DMS153 treated with DMSO at 0.1 percent for 48 hours (cell line): Measurements from ENCODE around the gene FGGY.

Source experiments
- DNase-seq: peaks from one replicate; lab custom pipeline; 2025; ENCODE audit not compliant: unreplicated experiment; lab: John Stamatoyannopoulos, UW

FGGY gene

DNA sequence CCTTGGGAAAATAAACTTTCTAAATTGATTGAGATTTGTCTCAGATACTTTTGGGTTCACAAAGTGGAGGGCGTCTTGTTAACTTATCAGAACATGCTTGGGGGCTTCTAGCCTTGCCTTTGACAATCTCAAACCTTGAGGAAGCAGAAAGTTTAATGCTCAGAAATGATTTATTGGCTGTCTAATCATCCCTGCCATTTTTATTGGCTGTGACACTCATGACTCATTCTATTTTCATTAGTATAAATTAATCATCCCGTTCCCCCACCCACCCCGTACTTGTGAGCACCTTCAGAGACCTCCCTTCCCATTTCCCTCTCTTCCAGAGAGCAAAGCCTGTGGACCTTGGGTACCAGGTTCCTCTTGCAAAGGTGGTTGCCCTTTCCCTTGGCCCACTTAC lies 87.1 kb downstream of the FGGY start:
- no peak for DNase-seq

DNA sequence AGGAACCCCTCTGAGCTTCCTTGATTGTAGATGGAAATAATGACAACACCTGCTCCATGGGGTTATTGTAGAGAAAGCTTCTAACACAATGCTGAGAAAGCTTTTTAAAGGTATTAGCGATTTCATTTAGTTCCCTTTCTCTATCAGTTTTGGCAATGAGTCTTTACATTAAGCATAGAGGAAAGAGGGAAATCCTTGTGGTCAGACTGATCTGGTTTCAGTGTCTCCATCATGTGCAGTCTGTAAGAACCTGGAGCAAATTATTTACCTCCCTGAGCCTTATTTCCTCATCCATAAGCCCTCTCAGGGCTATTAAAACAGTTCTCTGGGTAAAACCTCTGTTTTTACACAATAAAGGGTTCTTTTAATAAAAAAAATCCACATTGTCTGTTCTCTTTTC lies 87.5 kb downstream of the FGGY start:
- DNase-seq, result no peak

DNA sequence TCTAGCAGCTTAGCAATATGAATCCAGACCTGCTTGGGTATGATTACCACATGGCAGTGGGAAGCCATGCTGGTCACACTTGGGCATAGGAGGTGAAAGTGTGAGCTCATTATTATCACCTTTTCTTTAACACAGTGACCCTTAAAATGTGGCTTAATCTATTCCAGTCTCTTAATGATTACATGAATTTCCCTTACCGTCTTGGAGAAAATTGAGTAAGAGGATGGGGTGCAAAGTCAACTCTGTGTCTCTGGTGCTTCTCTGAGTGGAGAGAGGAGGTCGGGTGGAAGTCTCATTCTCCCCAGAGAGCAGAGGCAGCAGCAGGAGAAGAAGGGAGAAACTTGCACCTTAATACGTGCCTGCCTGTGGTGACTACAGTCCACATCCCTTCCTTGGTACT lies 91.3 kb downstream of the FGGY start:
- no peak for DNase-seq

DNA sequence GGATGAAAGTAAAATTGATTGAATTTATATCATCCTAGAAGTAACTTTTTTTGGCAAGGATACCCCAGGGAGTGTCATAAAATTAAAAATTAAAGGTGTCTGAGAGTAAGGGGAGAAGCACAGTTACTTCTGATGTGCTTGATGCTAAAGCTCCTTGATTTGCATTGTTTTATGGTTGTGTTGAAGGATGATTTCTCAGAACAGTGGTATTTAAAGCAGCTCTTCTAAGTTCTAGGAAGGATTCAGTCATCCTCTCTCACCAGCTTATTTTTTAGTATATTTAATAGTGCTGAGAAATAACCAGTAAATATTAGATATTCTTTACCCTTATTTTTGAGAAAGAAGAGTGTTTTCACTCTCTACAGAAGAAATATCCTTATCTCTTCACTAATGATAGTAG lies 93.0 kb downstream of the FGGY start:
- no peak for DNase-seq

DNA sequence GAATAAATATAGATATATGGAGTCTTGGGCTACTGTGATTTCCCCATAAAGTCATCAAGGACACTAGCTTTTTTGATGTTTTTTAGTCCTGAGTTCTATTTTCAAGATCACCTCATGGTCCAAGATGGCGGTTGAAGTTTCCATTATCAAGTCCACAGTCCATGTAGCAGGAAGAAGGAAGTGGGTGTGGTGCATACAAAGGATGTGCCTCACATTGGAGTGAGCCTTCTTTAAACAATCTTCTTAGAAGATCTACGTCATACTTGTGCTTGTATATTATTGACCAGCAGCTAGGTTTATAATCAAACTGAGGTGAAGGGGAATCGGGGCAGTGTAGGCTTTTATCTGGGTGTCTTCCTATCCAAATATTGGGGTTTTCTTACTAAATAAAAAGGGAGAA lies 93.4 kb downstream of the FGGY start:
- no peak for DNase-seq

DNA sequence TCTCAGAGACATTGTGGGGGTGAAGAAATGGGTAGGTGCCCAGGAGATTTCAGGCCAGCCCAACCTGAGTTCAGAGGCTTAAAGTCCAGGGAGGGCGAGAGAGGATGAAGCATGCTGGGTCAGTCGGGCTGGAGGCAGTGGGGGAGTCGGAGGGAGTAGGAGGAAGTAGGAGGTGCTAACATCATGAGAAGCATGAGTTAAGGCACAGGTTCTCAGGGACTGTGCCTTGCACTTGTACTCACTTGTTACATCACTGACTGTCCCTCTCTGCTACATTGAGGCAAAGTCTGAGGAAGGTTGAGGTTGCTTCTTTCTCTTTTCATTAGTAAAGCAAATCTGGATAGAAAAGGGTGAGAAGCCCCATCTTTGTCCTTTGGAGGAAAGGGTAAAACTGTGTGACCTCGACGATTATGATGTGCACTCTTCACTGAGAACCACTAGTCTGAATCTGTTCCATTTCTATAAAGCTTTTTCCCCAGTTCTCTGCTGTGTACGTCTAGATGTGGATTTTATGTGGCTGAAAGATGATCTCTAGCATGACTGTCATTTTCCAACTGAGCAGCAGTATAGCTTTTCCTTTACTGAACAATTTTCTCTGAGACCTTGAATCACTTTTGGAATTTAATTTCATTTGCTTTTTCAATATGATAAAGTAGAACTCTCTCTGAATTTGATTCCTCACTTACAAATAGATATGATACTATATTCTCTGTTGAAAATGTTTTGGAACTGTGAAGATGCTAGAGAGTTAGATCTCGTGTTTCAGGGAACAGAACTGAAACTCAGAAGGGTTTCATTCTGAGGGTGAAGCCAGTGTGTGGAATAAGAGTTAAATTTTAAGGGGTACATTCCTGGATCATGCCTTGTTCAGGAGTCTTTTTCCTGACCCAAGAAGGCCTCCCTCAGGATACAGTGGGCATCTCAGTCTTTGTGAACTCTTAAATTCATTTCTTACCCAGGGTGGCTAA lies 94.6 kb downstream of the FGGY start:
- no peak for DNase-seq

DNA sequence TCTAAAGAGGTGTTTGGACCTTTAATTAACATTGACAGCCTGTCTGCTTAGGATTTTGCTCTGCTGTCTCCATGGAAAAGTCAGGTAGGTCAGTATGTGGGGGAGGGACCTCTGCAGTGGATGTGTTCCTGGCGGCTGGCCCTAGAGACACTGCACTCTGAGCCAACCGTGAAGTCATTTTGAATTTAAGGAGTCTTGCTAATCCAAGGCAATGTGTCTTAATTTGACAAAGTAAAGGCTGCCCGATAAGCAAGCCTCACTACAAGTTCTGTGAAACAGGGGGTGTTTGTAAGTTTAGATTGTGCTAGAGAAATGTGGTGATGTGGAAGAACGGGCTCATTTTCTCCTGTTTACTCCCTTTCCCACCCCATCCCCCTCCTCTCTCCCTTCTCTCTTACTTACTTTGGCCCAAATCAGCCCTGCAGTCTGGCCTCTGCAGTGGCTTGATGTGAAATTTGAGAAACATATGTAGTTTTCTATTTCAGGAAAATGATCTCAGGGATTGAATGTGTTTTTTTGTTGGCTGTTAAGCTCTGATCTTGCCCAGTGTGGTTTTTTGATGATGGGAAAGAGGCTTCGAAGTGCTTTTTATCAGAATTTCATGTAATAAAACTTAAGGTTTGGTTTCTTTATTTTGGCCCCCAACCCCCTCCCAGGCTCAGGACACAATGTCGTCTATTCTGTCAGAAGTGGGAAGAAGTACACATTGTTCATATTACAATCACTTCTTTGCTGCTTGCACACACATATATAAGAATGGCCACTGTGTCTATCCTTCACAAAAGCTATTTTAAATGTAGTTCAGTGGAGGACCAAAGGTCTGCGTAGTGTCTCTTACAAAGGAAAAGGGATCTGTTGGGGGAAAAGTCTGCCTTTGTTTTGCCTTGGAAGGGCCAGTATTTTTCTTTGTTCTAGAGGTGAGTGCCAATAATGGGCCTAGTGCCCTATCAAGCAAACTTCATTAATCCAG lies 96.6 kb downstream of the FGGY start:
- peak; percentile 35 for DNase-seq

DNA sequence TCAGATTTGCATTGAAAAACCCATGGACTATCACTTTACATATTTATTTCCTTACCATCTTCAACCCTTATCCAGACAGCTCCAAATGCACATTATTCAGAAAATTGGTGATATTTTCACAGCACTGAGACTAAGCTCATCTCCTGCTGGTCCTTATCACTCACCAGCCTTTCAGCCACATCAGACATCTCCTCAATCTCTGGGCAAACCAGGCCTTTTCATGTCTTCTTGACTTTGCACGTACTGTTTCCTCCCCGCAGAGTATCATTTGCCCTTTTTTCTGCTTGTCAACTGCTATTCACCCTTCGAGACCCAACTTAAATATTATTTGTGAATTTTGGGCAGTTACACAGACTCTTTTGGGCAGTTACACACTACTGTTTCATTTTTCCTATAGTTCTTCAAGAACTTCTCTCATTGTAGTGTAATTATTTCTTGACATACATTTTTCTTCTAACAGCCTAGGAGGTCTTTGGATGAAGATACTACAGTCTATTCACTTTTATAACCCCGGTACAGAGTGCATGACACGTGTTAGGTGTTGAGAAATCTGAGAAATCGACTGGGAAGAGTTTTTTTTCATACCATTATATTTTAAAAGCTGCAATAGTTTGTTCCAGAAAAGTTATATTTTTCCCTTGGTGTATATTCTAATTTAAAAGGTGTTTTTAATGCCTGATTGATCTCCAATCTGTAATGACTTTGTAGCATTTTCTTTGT lies 98.0 kb downstream of the FGGY start:
- no peak for DNase-seq

DNA sequence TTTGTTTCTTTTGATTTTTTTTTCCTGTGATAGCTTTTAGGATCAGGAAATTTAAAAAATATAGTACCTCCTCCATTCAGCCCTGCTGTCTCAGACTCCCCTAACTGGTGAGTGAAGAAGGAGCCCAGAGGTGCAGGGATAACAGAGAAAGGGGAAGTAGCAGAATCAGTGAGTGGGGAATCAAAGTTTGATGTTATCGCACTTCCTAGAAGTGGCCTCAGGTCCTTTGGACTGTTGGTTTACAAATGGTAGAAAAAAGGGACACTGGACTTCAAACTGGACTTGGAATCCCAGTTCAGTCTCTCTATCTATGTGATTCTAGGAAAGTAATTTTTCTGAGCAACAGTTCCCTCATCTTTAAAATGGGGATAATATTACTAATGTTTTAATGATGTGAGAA lies 99.5 kb downstream of the FGGY start:
- DNase-seq, result no peak

DNA sequence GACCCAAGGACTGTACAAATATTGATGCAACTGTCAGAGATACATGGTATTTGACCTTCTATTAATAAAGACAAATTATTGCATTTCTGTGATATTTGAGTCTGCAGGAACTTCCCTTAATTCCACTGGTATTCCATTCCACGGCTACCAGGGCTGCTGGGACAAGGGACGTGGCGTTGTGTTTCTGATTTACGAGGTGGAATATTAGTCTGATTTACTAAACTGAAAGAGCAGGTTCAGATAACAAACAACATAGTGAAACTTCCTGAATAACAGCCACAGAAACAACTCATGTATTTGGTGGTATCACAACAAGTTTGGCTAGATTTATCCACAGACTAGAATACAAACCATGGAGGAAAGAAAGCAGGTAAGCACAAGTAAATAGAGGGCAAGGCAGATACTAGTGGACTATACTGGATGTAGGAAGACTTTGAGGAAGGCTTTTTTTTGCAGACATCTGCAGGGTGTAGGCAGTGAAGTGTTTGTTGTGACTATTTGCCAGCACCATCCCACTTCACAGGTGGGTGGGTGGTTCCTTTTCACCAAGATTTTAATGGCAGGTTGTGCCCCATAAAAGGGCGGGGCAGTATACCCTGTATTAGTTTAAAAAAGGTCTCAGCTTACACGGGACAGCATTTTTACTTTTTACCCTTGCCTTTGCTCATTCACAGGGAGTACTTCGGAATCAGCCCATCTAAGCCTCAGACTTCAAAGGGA lies 100.4 kb downstream of the FGGY start:
- DNase-seq, result no peak

DNA sequence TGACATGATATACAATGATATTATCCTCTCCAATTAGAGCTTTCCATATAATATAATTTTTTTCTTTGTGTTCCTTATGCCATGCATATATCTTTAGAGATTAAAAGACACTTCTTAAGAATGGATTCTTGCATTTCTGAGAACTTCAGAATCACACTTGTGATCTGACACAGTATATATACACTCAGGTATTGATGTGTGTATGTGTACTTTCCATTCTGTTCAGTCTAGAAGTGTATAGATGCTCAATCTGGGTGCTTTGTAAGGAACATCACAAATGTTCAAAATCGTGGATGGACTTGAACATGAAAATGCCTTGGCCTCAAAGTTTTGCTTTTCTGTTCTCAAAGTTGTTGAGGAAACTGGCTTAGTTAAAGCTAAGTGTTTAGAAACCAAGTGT lies 102.7 kb downstream of the FGGY start:
- DNase-seq, result no peak

DNA sequence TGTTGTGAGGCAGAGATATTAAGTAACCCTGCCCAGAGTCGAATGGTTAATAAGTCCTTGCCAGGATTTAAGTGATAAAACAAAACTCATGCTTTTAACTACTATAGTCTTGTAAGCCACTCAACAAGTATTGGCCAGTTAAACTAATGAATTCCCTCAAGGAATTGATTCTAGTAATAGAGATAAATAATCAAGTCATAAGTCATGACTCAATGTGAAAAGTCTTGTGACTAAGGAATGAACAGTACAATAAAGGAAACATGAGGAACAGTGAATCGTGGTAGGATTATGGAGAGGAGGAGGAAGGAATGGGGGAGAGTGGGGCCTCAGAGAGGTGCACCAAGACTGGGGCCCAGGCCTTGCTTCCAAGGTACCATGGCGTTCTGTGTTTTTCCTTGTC lies 104.7 kb downstream of the FGGY start:
- no peak for DNase-seq

DNA sequence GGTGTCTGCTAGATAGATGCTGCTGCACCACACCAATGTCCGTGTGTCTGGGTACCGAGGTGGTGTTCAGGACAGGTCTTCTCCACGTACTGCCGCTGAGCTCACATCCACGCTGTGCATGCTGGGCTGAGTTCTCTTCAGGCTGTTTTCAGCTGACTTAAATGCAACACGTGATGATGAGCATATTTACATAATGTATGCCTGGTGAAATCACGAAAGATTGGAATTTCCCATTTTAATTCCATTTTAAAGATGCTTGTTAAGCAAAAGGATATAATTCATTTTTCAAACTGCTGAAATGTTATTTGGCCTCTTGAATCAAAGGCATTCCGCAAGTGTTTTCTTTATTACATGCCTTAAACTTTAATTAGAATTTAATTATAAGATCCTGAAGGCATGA lies 107.9 kb downstream of the FGGY start:
- no peak for DNase-seq

DNA sequence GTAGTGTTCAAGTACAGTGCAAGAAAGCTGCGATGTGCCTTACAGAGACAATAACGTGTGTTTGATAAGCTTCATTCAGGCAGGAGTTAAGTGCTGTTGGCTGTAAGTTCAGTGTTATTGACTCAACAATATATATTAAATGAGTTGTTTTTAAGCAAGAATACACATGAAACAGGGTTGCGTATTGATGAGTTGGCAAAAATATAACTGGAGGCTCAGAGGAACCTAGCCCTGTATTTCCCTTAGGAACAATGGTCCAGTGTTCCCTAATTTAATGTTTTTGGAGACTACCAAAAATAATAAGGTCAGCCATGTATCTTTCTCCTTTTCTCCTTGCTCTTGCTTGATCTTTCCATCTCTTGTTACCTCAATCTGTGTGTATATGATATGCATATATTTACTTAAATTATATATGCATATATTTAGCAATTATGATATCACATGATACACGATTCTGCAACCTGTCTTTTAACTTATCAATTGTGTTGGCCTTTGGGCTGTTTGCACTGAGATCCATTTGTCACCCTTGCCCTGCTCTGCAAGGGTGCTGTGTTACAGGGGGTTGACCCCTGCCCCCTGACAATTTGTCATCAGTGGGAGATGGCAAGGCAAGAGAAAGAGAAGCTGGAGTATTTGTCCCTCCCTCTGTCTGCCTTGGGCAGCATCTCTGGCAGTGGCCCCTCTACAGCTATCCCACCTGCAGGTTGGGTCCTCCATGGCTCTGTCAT lies 109.7 kb downstream of the FGGY start:
- DNase-seq, result no peak

DNA sequence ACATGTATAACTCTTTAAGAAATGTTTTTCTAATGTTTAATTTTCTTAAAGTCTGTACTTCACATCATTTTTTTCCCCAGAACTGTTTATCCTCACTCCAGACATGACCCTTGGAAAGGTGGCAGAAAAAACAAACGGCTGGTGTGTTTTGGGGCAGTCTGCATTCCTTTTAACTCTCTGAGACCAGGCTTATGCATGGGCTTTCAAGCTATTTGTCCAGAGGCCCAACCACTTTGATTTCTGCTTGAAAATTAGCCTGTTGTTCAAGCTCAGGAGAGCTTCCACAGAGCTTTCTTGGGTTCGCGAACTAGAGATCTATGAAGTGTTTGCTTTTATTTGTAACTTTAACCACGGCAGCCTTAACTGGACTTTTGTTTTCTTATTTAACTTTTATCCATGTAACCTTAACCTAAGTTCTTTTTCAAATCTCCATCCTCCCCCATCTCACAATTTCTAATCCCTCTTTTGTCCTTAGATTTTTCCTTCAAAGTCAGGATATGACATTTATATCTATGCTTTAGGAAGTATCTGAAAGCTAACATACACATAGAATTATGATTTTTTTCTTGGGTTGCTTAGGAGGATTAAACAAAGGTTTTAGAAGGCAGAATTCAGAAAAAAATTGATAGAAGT lies 111.8 kb downstream of the FGGY start:
- no peak for DNase-seq

DNA sequence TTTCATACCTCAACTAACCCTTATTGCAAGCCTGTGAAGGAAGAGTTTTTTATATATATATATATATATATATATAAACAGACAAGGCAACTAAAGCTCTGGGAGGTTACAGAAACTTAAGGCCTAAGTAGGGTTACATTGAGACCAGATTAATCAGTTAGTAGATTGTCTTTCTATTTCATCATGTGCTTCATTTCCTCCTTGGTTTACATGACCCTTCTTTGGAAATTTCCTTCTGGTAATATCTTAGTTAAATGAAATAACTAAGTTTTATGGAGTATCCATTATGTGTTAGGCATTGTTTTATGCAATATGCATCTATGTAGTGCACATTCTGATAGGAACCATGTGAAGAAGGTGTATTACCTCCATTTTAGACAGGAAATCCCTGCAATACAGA lies 112.7 kb downstream of the FGGY start:
- DNase-seq, result no peak

DNA sequence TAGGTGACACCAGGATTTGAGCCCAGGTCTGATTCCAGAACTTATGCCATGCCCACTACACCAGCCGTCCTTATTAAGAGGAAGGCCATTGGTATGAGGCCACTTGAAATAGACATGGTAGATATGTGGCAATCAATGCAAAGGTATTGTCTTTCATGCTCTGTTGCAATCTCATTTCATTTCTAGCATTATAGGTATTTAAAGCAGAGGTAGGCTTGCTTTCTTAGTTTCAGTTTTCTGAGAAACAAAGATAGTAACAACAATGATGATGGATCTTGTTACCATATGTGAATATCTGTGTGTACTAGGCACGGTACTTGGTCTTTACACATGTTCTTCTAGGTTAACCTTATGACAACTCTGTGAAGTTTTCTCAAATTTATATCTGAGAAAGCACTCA lies 113.1 kb downstream of the FGGY start:
- no peak for DNase-seq

DNA sequence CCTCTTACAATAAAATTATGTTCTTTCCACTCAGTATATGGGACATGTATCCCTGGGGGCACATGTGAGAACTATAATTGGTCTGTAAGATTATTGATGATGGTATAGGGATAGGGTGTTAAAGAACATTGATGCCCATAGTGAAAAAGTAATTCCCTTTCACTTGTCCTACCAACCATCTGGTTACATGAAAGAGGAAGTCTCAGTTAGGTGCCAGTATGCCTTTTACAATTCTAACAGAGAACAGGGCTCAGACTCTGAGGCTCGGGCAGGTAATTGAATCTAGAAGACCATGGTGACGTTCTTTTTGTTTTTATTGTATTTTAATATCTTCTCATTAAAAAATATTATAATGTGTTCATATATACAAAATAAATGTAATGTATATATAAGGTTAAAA lies 113.6 kb downstream of the FGGY start:
- no peak for DNase-seq

DNA sequence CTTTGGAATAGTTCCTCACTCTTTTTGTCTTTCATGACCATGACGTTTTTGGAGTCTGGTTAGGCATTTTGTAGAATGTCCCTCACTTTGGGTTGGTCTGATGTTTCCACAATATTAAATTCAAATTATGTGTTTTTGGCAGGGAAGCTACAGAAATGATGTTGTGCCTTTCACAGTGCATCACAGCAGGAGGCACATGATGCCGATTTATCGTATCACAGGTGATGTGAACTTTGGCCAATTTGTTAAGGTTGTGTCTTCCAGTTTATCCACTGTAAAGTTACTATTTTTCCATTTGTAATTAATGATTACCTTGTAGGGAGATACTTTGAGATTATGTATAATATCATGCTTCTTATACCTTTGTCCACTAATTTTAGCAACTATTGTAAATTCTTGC lies 114.3 kb downstream of the FGGY start:
- no peak for DNase-seq
